Measurements from ENCODE around the gene CAPN13. TPM values are rescaled to one million over a fixed set of nuclear protein-coding genes. Genes with fewer than 3 reads are reported as not detected.

Gene CAPN13
- total RNA-seq, 1 experiment from 2014 or later: not detected

GRCh38 chr2:30702694-30703093 lies 104.6 kb downstream of the CAPN13 start:
- no peak overlapping the region for H3K27ac ChIP-seq (ENCODE audit: low read length)
- in situ Hi-C loops (cut with HindIII; ENCODE audit: low pct_unique_long_range_greater_than_20kb, low sequenced_read_pairs) (no loop called here), intact Hi-C loops (cut with micrococcal nuclease; ENCODE audit: unreplicated experiment) (no loop called here)
- no peaks in the 10 kb centered on the region for H3K4me1 ChIP-seq (ENCODE audit: control insufficient read depth, insufficient read depth, low read length)
- no peaks in the 10 kb centered on the region for H3K27me3 ChIP-seq (ENCODE audit: control insufficient read depth, insufficient read depth, low read length)
- BruUV-seq (replicated peaks): no TSS peak
- ATAC-seq: no peak
- H3K36me3 ChIP-seq (ENCODE audit: control insufficient read depth, insufficient read depth, low read length): no peaks in the 10 kb centered on the region
- peaks cover 12% of the 10 kb centered on the region for H3K9me3 ChIP-seq (ENCODE audit: control insufficient read depth, insufficient read depth, low read depth, low read length)
- POLR2A ChIA-PET: no interaction called here
- TF ChIP-seq TCF7L2 (IDR thresholded peaks at IDR 0.05; ENCODE audit: low read depth, low read length): no peak
- no peak for TF ChIP-seq CTCF (IDR thresholded peaks at IDR 0.05)
- TF ChIP-seq POLR2AphosphoS5 (IDR thresholded peaks at IDR 0.05; ENCODE audit: low read depth, low read length): no peak
- no peak for TF ChIP-seq SIN3A (IDR thresholded peaks at IDR 0.05; ENCODE audit: borderline replicate concordance, insufficient read depth, low read depth, low read length)
- no peak for TF ChIP-seq REST (IDR thresholded peaks at IDR 0.05; ENCODE audit: insufficient read depth in 1 of 2, low read depth in 2 of 2, low read length in 1 of 2)
- H3K4me3 ChIP-seq (ENCODE audit: low read depth in 2 of 2, low read length in 2 of 2): no peak overlapping the region
- CTCF ChIA-PET: interaction anchor here (0.9 kb wide), 1 partner anchor 538 kb away, joined by 6 read pairs; no protein-coding TSS in a partner anchor
- DNase-seq (ENCODE audit: low read depth, low spot score): no peak

- no peak overlapping the region for H3K4me3 ChIP-seq (ENCODE audit: low read depth in 2 of 2, low read length in 2 of 2)
- intact Hi-C loops (cut with micrococcal nuclease; ENCODE audit: unreplicated experiment): no loop called here
- no peaks in the 10 kb centered on the region for H3K27me3 ChIP-seq (ENCODE audit: control insufficient read depth, insufficient read depth, low read length)
- H3K9me3 ChIP-seq (ENCODE audit: control insufficient read depth, insufficient read depth, low read depth, low read length): peaks cover 12% of the 10 kb centered on the region
- no peak for ATAC-seq
- no TSS peak for BruUV-seq (replicated peaks)
- ChIA-PET POLR2A (no interaction called here), CTCF (interaction anchor here (0.9 kb wide), 1 partner anchor 537 kb away, joined by 6 read pairs; no protein-coding TSS in a partner anchor)
- in situ Hi-C loops (cut with HindIII; ENCODE audit: low pct_unique_long_range_greater_than_20kb, low sequenced_read_pairs): no loop called here
- no peak overlapping the region for H3K27ac ChIP-seq (ENCODE audit: low read length)
- H3K4me1 ChIP-seq (ENCODE audit: control insufficient read depth, insufficient read depth, low read length): no peaks in the 10 kb centered on the region
- H3K36me3 ChIP-seq (ENCODE audit: control insufficient read depth, insufficient read depth, low read length): no peaks in the 10 kb centered on the region
- no peak for DNase-seq (ENCODE audit: low read depth, low spot score)
- TF ChIP-seq TCF7L2 (IDR thresholded peaks at IDR 0.05; ENCODE audit: low read depth, low read length) (no peak), REST (IDR thresholded peaks at IDR 0.05; ENCODE audit: insufficient read depth in 1 of 2, low read depth in 2 of 2, low read length in 1 of 2) (no peak), POLR2AphosphoS5 (IDR thresholded peaks at IDR 0.05; ENCODE audit: low read depth, low read length) (no peak), SIN3A (IDR thresholded peaks at IDR 0.05; ENCODE audit: borderline replicate concordance, insufficient read depth, low read depth, low read length) (no peak), CTCF (IDR thresholded peaks at IDR 0.05) (no peak)
These were observed 105.5 kb downstream of the CAPN13 start for GRCh38 chr2:30701782-30702181.
